ENCODE measurements around the gene PRF1.

The PRF1 gene

GRCh38 chr10:70564113-70564725 is 38.3 kb downstream of the PRF1 start:
- no peak overlapping the region for H3K27ac ChIP-seq

GRCh38 chr10:70563230-70563629 is 39.3 kb downstream of the PRF1 start:
- TF ChIP-seq, protein P1, sequence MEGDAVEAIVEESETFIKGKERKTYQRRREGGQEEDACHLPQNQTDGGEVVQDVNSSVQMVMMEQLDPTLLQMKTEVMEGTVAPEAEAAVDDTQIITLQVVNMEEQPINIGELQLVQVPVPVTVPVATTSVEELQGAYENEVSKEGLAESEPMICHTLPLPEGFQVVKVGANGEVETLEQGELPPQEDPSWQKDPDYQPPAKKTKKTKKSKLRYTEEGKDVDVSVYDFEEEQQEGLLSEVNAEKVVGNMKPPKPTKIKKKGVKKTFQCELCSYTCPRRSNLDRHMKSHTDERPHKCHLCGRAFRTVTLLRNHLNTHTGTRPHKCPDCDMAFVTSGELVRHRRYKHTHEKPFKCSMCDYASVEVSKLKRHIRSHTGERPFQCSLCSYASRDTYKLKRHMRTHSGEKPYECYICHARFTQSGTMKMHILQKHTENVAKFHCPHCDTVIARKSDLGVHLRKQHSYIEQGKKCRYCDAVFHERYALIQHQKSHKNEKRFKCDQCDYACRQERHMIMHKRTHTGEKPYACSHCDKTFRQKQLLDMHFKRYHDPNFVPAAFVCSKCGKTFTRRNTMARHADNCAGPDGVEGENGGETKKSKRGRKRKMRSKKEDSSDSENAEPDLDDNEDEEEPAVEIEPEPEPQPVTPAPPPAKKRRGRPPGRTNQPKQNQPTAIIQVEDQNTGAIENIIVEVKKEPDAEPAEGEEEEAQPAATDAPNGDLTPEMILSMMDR (IDR thresholded peaks at IDR 0.05) = no peak
- TF ChIP-seq ZFX (IDR thresholded peaks at IDR 0.05; ENCODE audit: borderline replicate concordance) = no peak
- no peak overlapping the region for H3K27ac ChIP-seq

More at GRCh38 chr10:70564113-70564725, 38.3 kb downstream of the PRF1 start:
- no peak for TF ChIP-seq ZFX (IDR thresholded peaks at IDR 0.05; ENCODE audit: borderline replicate concordance)
- TF ChIP-seq, protein P1 (IDR thresholded peaks at IDR 0.05) = no peak

- TF ChIP-seq ZFX (IDR thresholded peaks at IDR 0.05; ENCODE audit: borderline replicate concordance) = no peak
- TF ChIP-seq, protein P1 (IDR thresholded peaks at IDR 0.05) = no peak
- H3K27ac ChIP-seq = no peak overlapping the region
Observed at GRCh38 chr10:70562036-70562755, 40.3 kb downstream of the PRF1 start.

DNA sequence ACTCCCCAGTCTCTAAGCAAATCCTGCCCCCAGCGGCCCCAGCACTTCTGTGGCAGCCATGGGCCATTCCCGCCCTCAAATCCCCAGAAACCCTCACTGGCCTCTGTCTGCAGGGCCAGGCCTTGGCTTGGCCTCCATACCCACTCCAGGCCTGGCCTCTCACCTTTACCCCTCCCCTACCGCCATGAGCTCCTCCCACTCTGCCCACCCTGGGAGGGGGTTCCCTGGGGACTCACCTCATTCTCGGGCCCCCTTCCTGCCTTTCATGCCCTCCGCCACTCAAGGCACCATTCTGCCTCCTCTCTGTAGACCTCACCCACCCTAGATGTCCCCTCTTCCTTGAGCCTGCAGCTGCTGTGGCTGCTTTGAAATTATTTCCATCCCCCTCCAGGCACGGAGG is 41.0 kb downstream of the PRF1 start:
- H3K27ac ChIP-seq = no peak overlapping the region
- TF ChIP-seq ZFX (IDR thresholded peaks at IDR 0.05; ENCODE audit: borderline replicate concordance) = no peak
- TF ChIP-seq, protein P1 (IDR thresholded peaks at IDR 0.05) = no peak

GRCh38 chr10:70561070-70561469 is 41.5 kb downstream of the PRF1 start:
- TF ChIP-seq, protein P1 (IDR thresholded peaks at IDR 0.05) = no peak
- no peak for TF ChIP-seq ZFX (IDR thresholded peaks at IDR 0.05; ENCODE audit: borderline replicate concordance)
- H3K27ac ChIP-seq = no peak overlapping the region

GRCh38 chr10:70560511-70560941 is 42.0 kb downstream of the PRF1 start:
- no peak overlapping the region for H3K27ac ChIP-seq
- no peak for TF ChIP-seq ZFX (IDR thresholded peaks at IDR 0.05; ENCODE audit: borderline replicate concordance)
- TF ChIP-seq, protein P1 (IDR thresholded peaks at IDR 0.05) = no peak

- TF ChIP-seq ZFX (IDR thresholded peaks at IDR 0.05; ENCODE audit: borderline replicate concordance) = no peak
- TF ChIP-seq, protein P1 (IDR thresholded peaks at IDR 0.05) = no peak
- H3K27ac ChIP-seq = no peak overlapping the region
Observed at GRCh38 chr10:70559861-70560260, 42.7 kb downstream of the PRF1 start.
